HG03439 (cell line): ENCODE measurements around the gene MAN2B2.
"Not testable (repeated sequence)": the region's sequence is repeated elsewhere in the genome, so short reads cannot be mapped to it uniquely, and the experiment has no call there.

Source experiments
- ATAC-seq: cut with Tn5 transposase; IDR thresholded peaks from one replicate; pipeline ENCODE4 v1.9.1; 2021; ENCODE audit warnings: mild to moderate bottlenecking, moderate library complexity; ENCODE audit not compliant: unreplicated experiment

The MAN2B2 gene

GRCh38 chr4:6663596-6664393 is 88.8 kb downstream of the MAN2B2 start:
- ATAC-seq: no peak

- ATAC-seq: no peak
These were observed 90.3 kb downstream of the MAN2B2 start for GRCh38 chr4:6665320-6665654.

- ATAC-seq: no peak
These were observed 93.4 kb downstream of the MAN2B2 start for GRCh38 chr4:6668391-6668790.

GRCh38 chr4:6671648-6672047 is 96.7 kb downstream of the MAN2B2 start:
- ATAC-seq: no peak

- ATAC-seq: no peak
These were observed 97.1 kb downstream of the MAN2B2 start for GRCh38 chr4:6672131-6672530.

GRCh38 chr4:6672541-6673190 is 97.7 kb downstream of the MAN2B2 start:
- ATAC-seq: not testable (repeated sequence)
